Subcutaneous adipose tissue (tissue), 4 donors: ENCODE measurements around the gene OR5M11. TPM values are rescaled to one million over a fixed set of nuclear protein-coding genes. Genes with fewer than 3 reads are reported as not detected.

ENCODE experiments used
- CTCF ChIP-seq: fragments of 450-650 bp; IDR thresholded peaks from one replicate; pipeline ENCODE4 v1.5.1; 2016; ENCODE audit warnings: low read depth, mild to moderate bottlenecking, control low read depth, antibody characterized with exemption, moderate library complexity
- total RNA-seq, 4 donors: library from RNA; depleted of rRNA; stranded (reverse); fragments of >200 nt; gene quantifications; one replicate each; pipeline ENCODE4 v1.1.0, GENCODE V29; 2016

Gene OR5M11
- not detected for total RNA-seq

GRCh38 chr11:56543157-56543556 lies at the start of gene OR5M11:
Gene OR5M11, minus strand, starts transcription at chr11:56543257. Its CDS starts 0 bp downstream, at chr11:56543257.
- no peak for TF ChIP-seq CTCF

- TF ChIP-seq CTCF = no peak
Observed at GRCh38 chr11:56577621-56578020, 34.6 kb upstream of the OR5M11 start, which contains the start of gene OR5M10. Gene OR5M10, minus strand, starts transcription at chr11:56577721. Its CDS starts 0 bp downstream, at chr11:56577721.

- TF ChIP-seq CTCF = no peak
Observed at GRCh38 chr11:56558574-56558973, 15.5 kb upstream of the OR5M11 start.

- no peak for TF ChIP-seq CTCF
Observed at GRCh38 chr11:56545531-56545930, 2.5 kb upstream of the OR5M11 start.

- no peak for TF ChIP-seq CTCF
Observed at GRCh38 chr11:56543739-56544138, 682 bp upstream of the OR5M11 start.

GRCh38 chr11:56533054-56533740 lies 9.9 kb downstream of the OR5M11 start:
- TF ChIP-seq CTCF = no peak

GRCh38 chr11:56531856-56532255 lies 11.2 kb downstream of the OR5M11 start:
- TF ChIP-seq CTCF = no peak
